ENCODE data around the gene PM20D1.
"Not testable (repeated sequence)": the region's sequence is repeated elsewhere in the genome, so short reads cannot be mapped to it uniquely, and the experiment has no call there.

Gene PM20D1

DNA sequence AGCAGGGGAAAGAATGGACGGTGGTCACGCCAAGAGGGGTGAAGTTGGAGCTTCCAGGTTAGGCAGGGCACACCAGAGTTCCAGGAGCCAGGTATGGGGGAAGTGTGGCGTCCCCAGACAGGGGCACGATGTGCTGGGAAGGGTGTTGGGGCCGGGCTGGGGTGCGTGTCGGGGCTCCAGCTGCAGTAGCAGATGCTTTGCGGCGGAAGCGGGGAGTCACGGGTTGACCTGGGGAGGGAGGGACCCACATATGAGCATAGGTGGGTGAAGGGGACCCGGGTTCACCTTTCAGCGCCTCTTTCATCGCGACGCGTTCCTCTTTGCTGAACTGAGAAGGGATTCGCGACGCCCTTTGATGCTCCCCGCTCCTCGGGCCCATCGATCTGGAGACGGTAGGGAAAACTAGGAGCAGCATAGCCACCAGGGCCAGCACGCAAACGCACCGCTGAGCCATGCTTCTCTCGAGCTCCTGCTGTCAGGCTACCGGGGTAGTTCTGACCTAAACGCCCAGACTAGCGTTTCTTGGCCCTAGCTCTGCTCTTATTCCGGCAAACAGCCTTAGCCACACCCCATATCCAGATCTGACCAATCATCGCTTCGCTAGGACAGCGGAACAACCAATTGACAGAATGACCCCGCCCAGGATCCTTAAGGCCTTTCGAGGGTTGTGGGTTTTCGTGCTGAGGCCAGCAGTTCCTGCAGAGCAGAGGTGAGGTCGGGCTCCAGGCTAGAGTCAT is at the start of gene PM20D1:
PM20D1 (minus strand) TSS at position 514 of the 737 bp plus-strand sequence; CDS start at position 454, 60 bp downstream.
- DNase-seq = no peak

DNA sequence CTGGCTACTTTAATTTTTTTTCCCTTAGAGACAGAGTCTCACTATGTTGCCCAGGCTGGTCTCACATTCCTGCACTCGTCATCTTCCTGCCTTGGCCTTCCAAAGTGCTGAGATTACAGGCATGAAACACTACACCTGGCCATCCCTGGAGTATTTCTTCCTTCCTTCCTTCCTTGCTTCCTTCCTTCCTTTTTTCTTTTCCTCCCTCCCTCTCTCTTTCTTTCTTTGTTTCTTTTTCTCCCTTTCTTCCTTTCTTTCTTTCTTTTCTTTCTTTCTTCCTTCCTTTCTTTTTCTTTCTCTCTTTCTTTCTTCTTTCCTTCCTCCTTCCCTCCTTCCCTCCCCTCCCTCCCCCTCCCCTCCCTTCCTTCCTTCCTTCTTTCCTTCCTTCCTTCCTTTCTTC is 46.4 kb upstream of the PM20D1 start:
- DNase-seq = no peak

DNA sequence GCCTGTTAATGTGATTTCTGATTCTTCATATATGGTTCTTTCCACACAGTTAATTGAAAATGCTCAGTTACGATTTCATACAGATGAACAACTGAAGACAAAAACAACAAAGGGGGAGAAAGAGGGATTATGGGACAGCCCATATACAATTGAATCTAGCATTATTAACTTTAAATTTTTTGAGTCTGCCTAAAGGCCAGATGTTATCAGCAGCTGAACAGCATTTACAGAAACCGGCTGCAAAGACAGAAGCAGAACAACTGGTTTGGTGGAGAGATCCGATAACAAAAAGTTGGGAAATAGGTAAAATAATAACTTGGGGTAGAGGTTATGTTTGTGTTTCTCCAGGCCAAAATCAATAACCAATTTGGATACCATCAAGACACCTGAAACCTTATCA is 44.2 kb upstream of the PM20D1 start:
- not testable (repeated sequence) for DNase-seq

GRCh38 chr1:205892175-205892574 is 42.2 kb upstream of the PM20D1 start:
- not testable (repeated sequence) for DNase-seq

GRCh38 chr1:205891481-205891880 is 41.5 kb upstream of the PM20D1 start:
- not testable (repeated sequence) for DNase-seq

DNA sequence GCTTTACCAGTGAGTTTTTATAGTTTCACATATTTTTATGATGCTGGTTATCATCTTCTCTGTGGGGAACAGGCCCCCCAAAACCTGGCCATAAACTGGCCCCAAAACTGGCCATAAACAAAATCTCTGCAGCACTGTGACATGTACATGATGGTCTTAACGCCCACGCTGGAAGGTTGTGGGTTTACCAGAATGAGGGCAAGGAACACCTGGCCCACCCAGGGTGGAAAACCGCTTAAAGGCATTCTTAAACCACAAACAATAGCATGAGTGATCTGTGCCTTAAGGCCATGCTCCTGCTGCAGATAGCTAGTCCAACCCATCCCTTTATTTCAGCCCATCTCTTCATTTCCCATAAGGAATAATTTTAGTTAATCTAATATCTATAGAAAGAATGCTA is 40.7 kb upstream of the PM20D1 start:
- peak; percentile 33 for DNase-seq

GRCh38 chr1:205889706-205890105 is 39.8 kb upstream of the PM20D1 start:
- DNase-seq = peak; percentile 95

DNA sequence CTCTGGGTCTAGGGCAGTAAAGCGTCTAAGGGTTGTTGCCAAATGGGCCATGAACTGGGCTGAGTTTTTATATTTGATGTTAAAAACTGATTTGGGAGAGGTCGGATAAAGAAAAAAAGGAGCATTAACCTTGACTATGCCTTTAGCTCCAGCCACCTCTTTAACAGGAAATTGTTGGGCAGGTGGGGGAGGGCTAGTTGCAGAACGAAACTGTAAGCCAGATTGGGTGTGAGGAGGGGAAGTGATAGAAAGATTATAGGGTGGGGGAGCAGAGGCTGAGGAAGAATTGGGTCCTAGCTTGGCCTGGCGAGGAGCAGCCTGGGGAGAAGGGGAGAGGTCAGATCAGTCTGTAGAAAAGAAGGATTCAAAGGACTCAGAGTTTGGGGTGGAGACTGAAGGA is 39.1 kb upstream of the PM20D1 start:
- not testable (repeated sequence) for DNase-seq

- no peak for DNase-seq
These were observed 33.9 kb upstream of the PM20D1 start for GRCh38 chr1:205883792-205884191.

DNA sequence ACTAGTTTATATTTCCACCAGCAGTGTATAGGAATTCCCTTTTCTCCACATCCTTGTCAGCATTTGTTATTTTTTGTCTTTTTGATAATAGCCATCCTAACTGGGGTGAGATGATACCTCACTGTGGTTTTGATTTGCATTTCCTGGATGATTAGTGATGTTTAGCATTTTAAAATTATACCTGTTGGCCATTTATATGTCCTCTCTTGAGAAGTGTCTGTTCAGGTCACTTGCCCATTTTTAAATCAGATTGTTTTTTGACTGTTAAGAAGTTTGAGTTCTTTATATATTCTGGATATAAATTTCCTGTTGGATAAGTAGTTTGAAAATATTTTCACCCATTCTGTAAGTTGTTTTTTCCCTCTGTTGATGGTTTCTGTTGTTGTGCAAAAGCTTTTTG is 31.0 kb upstream of the PM20D1 start:
- no peak for DNase-seq

- DNase-seq = peak; percentile 41
These were observed 30.0 kb upstream of the PM20D1 start for GRCh38 chr1:205879974-205880373.

GRCh38 chr1:205878026-205878425 is 28.1 kb upstream of the PM20D1 start:
- DNase-seq = no peak

DNA sequence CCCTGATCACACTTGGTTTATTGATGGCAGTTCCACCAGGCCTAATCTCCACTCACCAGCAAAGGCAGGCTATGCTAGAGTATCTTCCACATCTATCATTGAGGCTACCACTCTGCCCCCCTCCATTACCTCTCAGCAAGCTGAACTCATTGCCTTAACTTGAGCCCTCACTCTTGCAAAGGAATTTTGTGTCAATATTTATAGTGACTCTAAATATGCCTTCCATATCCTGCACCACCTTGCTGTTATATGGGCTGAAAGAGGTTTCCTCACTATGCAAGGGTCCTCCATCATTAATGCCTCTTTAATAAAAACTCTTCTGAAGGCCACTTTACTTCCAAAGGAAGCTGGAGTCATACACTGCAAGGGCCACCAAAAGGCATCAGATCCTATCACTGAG is 23.2 kb upstream of the PM20D1 start:
- not testable (repeated sequence) for DNase-seq

DNA sequence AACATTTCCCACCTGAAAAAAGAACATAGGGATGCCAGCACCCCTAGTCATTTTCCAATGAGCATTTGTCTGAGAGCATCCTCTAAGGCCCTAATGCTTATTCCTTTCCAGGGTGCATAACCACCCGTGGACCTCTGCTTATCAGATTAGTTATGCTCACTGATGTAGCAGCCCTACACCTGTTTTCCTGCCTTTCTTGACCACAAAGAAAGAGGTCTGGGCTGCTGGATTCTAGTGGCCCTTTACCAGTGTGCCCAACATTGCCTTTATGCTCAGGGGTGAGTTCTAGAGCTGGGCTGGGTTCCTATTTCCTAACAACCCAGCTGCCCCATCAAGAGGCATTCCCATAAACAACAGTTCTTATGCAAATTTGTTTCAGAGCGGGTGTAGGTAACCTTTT is 20.3 kb upstream of the PM20D1 start:
- no peak for DNase-seq

- no peak for DNase-seq
These were observed 11.6 kb upstream of the PM20D1 start for GRCh38 chr1:205861540-205861939.

GRCh38 chr1:205858141-205858961 is 8.4 kb upstream of the PM20D1 start:
- no peak for DNase-seq

DNA sequence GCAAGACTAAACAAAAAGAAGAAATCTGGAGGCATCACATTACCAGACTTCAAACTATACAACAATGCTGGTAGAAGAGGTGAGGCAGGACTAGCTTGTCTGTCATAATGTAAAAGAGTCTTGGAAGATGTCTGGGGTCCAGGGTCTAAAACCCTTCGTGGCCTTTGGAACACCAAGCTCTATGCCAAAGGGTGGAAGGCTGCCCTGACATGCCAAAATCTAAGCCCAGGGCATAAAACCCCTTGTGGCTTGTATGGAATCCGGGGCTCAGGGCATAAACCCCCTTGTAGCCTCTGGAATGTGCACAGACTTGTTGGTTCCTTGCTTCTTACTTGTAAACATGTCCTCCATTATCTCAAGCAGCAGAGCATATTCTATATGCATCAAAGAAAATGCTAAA is 7.6 kb upstream of the PM20D1 start:
- DNase-seq = not testable (repeated sequence)

GRCh38 chr1:205856433-205856832 is 6.5 kb upstream of the PM20D1 start:
- DNase-seq = no peak

- DNase-seq = no peak
These were observed 3.0 kb upstream of the PM20D1 start for GRCh38 chr1:205852969-205853368.

DNA sequence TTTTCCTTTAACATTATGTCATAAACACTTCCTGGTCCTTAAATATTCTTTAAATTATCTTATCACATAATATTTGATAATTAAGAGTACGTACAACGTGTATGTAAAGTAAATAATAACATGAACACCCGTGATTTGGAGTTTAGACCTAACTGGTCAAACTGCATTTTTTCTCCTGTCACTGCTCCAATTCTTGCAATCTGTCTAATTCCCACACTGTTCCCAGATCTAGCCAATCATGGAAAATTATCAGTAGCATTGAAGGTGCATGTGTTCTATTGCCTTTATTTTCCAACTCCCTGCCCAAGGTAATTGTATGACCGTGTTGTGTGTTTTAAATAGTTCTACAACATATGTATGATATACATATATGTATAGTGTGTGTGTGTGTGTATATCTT is 2.1 kb upstream of the PM20D1 start:
- no peak for DNase-seq

DNA sequence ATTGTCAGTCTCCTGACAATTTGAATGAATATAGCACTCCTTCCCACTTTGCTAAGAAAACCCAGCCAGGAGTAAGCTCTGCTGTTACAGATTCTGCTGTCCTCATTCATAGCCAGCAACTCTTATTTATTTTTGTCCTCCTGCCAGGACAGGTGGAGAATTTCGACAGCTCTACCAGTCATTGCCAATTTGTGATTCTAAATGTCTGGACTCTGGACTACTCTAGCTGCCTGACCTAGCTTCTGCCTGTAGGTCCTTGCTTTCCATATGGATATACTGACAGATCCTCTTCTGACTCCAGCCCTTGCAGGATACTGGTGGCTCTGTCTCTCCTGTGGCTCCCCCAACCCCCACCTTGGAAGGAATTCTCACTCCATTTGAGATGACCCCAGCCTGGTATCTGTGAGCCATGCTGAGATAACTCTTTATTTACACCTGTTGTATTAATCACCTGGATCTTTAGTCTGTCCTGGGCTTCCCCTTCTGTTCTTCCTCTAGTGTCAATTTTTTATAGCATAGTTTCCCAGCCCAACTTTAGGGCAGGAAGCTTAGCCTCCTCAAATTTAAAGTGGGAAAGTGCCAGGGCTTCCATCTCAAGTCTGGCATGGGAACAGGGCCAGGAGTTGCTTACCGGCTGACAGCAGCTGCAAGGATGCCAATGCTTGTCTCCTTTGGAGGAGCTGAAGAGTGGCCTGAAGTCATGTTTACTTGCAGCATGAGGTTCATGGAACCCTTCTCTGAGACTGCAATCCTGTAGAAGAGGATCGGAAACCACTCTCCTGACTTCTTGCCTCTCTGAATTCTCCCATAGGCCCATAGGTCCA is 6.7 kb downstream of the PM20D1 start:
- DNase-seq = no peak

- no peak for DNase-seq
These were observed 7.7 kb downstream of the PM20D1 start for GRCh38 chr1:205842229-205842628.
